Measurements from ENCODE around the gene RFK.
"Not testable (repeated sequence)": the region's sequence is repeated elsewhere in the genome, so short reads cannot be mapped to it uniquely, and the experiment has no call there.

Gene RFK

GRCh38 chr9:76374783-76375559 lies 19.3 kb downstream of the RFK start:
- no peaks in the 10 kb centered on the region for H3K27me3 Mint-ChIP-seq
- no peak overlapping the region for H3K27ac Mint-ChIP-seq (ENCODE audit: low read depth)
- DNase-seq (ENCODE audit: low spot score in 2 of 2) (no peak), ATAC-seq (replicated peaks; ENCODE audit: extremely low read depth, poor library complexity, severe bottlenecking) (no peak)
- H3K9me3 Mint-ChIP-seq, result no peaks in the 10 kb centered on the region
- H3K4me3 Mint-ChIP-seq, result no peak overlapping the region
- no peaks in the 10 kb centered on the region for H3K36me3 Mint-ChIP-seq (ENCODE audit: insufficient read depth)
- H3K4me1 Mint-ChIP-seq, result no peaks in the 10 kb centered on the region

- H3K4me3 Mint-ChIP-seq, result no peak overlapping the region
- no peaks in the 10 kb centered on the region for H3K9me3 Mint-ChIP-seq
- no peak overlapping the region for H3K27ac Mint-ChIP-seq (ENCODE audit: low read depth)
- DNase-seq (ENCODE audit: low spot score in 2 of 2) (no peak), ATAC-seq (replicated peaks; ENCODE audit: extremely low read depth, poor library complexity, severe bottlenecking) (no peak)
- H3K36me3 Mint-ChIP-seq (ENCODE audit: insufficient read depth), result no peaks in the 10 kb centered on the region
- no peaks in the 10 kb centered on the region for H3K4me1 Mint-ChIP-seq
- H3K27me3 Mint-ChIP-seq, result no peaks in the 10 kb centered on the region
Observed at GRCh38 chr9:76373784-76374474, 20.3 kb downstream of the RFK start.

GRCh38 chr9:76373173-76373783 lies 20.9 kb downstream of the RFK start:
- H3K9me3 Mint-ChIP-seq, result no peaks in the 10 kb centered on the region
- no peak overlapping the region for H3K27ac Mint-ChIP-seq (ENCODE audit: low read depth)
- H3K36me3 Mint-ChIP-seq (ENCODE audit: insufficient read depth), result no peaks in the 10 kb centered on the region
- DNase-seq (ENCODE audit: low spot score in 2 of 2) (no peak), ATAC-seq (replicated peaks; ENCODE audit: extremely low read depth, poor library complexity, severe bottlenecking) (no peak)
- no peaks in the 10 kb centered on the region for H3K4me1 Mint-ChIP-seq
- no peaks in the 10 kb centered on the region for H3K27me3 Mint-ChIP-seq
- H3K4me3 Mint-ChIP-seq, result no peak overlapping the region

GRCh38 chr9:76372336-76372735 lies 21.9 kb downstream of the RFK start:
- ATAC-seq (replicated peaks; ENCODE audit: extremely low read depth, poor library complexity, severe bottlenecking) (no peak), DNase-seq (ENCODE audit: low spot score in 2 of 2) (no peak)
- H3K9me3 Mint-ChIP-seq, result no peaks in the 10 kb centered on the region
- H3K27me3 Mint-ChIP-seq, result no peaks in the 10 kb centered on the region
- H3K4me1 Mint-ChIP-seq, result no peaks in the 10 kb centered on the region
- no peak overlapping the region for H3K4me3 Mint-ChIP-seq
- no peaks in the 10 kb centered on the region for H3K36me3 Mint-ChIP-seq (ENCODE audit: insufficient read depth)
- H3K27ac Mint-ChIP-seq (ENCODE audit: low read depth), result no peak overlapping the region

- DNase-seq (ENCODE audit: low spot score in 2 of 2), result no peak
Observed at GRCh38 chr9:76371901-76372300, 22.3 kb downstream of the RFK start.

GRCh38 chr9:76370396-76371023 lies 23.7 kb downstream of the RFK start:
- Mint-ChIP-seq H3K27me3 (no peaks in the 10 kb centered on the region), H3K4me1 (no peaks in the 10 kb centered on the region), H3K36me3 (ENCODE audit: insufficient read depth) (no peaks in the 10 kb centered on the region), H3K4me3 (no peak overlapping the region), H3K9me3 (no peaks in the 10 kb centered on the region), H3K27ac (ENCODE audit: low read depth) (no peak overlapping the region)
- DNase-seq (ENCODE audit: low spot score in 2 of 2), result no peak
- ATAC-seq (replicated peaks; ENCODE audit: extremely low read depth, poor library complexity, severe bottlenecking), result no peak

More at GRCh38 chr9:76371901-76372300, 22.3 kb downstream of the RFK start:
- no peak for ATAC-seq (replicated peaks; ENCODE audit: extremely low read depth, poor library complexity, severe bottlenecking)
- Mint-ChIP-seq H3K36me3 (ENCODE audit: insufficient read depth) (no peaks in the 10 kb centered on the region), H3K4me1 (no peaks in the 10 kb centered on the region), H3K4me3 (no peak overlapping the region), H3K27me3 (no peaks in the 10 kb centered on the region), H3K27ac (ENCODE audit: low read depth) (no peak overlapping the region), H3K9me3 (no peaks in the 10 kb centered on the region)

GRCh38 chr9:76369583-76369982 lies 24.6 kb downstream of the RFK start:
- ATAC-seq (replicated peaks; ENCODE audit: extremely low read depth, poor library complexity, severe bottlenecking), result no peak

GRCh38 chr9:76366275-76366674 lies 28.0 kb downstream of the RFK start:
- Mint-ChIP-seq H3K9me3 (no peaks in the 10 kb centered on the region), H3K4me3 (no peak overlapping the region), H3K4me1 (no peaks in the 10 kb centered on the region)

More at GRCh38 chr9:76369583-76369982, 24.6 kb downstream of the RFK start:
- Mint-ChIP-seq H3K4me1 (no peaks in the 10 kb centered on the region), H3K36me3 (ENCODE audit: insufficient read depth) (no peaks in the 10 kb centered on the region), H3K4me3 (no peak overlapping the region), H3K27me3 (peaks cover 7% of the 10 kb centered on the region), H3K9me3 (no peaks in the 10 kb centered on the region), H3K27ac (ENCODE audit: low read depth) (no peak overlapping the region)
- no peak for DNase-seq (ENCODE audit: low spot score in 2 of 2)

GRCh38 chr9:76365028-76365427 lies 29.2 kb downstream of the RFK start:
- ATAC-seq (replicated peaks; ENCODE audit: extremely low read depth, poor library complexity, severe bottlenecking), result no peak
- H3K36me3 Mint-ChIP-seq (ENCODE audit: insufficient read depth), result no peaks in the 10 kb centered on the region
- peaks cover 20% of the 10 kb centered on the region for H3K27me3 Mint-ChIP-seq
- no peaks in the 10 kb centered on the region for H3K9me3 Mint-ChIP-seq
- H3K4me1 Mint-ChIP-seq, result no peaks in the 10 kb centered on the region
- no peak overlapping the region for H3K4me3 Mint-ChIP-seq
- H3K27ac Mint-ChIP-seq (ENCODE audit: low read depth), result no peak overlapping the region
- DNase-seq (ENCODE audit: low spot score in 2 of 2), result no peak

More at GRCh38 chr9:76366275-76366674, 28.0 kb downstream of the RFK start:
- H3K36me3 Mint-ChIP-seq (ENCODE audit: insufficient read depth), result no peaks in the 10 kb centered on the region
- H3K27ac Mint-ChIP-seq (ENCODE audit: low read depth), result no peak overlapping the region
- ATAC-seq (replicated peaks; ENCODE audit: extremely low read depth, poor library complexity, severe bottlenecking), result no peak
- no peak for DNase-seq (ENCODE audit: low spot score in 2 of 2)
- peaks cover 20% of the 10 kb centered on the region for H3K27me3 Mint-ChIP-seq

GRCh38 chr9:76363032-76363395 lies 31.2 kb downstream of the RFK start:
- no peak overlapping the region for H3K27ac Mint-ChIP-seq (ENCODE audit: low read depth)
- H3K27me3 Mint-ChIP-seq, result peaks cover 20% of the 10 kb centered on the region
- no peaks in the 10 kb centered on the region for H3K36me3 Mint-ChIP-seq (ENCODE audit: insufficient read depth)
- ATAC-seq (replicated peaks; ENCODE audit: extremely low read depth, poor library complexity, severe bottlenecking), result no peak
- no peak for DNase-seq (ENCODE audit: low spot score in 2 of 2)
- H3K4me3 Mint-ChIP-seq, result no peak overlapping the region
- no peaks in the 10 kb centered on the region for H3K4me1 Mint-ChIP-seq
- H3K9me3 Mint-ChIP-seq, result no peaks in the 10 kb centered on the region

- not testable (repeated sequence) for H3K4me1 Mint-ChIP-seq; H3K9me3 Mint-ChIP-seq; DNase-seq (ENCODE audit: low spot score in 2 of 2); H3K4me3 Mint-ChIP-seq; H3K27ac Mint-ChIP-seq (ENCODE audit: low read depth); ATAC-seq (replicated peaks; ENCODE audit: extremely low read depth, poor library complexity, severe bottlenecking); H3K36me3 Mint-ChIP-seq (ENCODE audit: insufficient read depth)
- peaks cover 20% of the 10 kb centered on the region for H3K27me3 Mint-ChIP-seq
Observed at GRCh38 chr9:76362332-76363031, 31.7 kb downstream of the RFK start.

GRCh38 chr9:76359766-76360165 lies 34.5 kb downstream of the RFK start:
- no peaks in the 10 kb centered on the region for H3K9me3 Mint-ChIP-seq
- DNase-seq (ENCODE audit: low spot score in 2 of 2) (no peak), ATAC-seq (replicated peaks; ENCODE audit: extremely low read depth, poor library complexity, severe bottlenecking) (no peak)
- peaks cover 23% of the 10 kb centered on the region for H3K27me3 Mint-ChIP-seq
- H3K36me3 Mint-ChIP-seq (ENCODE audit: insufficient read depth), result no peaks in the 10 kb centered on the region
- no peak overlapping the region for H3K27ac Mint-ChIP-seq (ENCODE audit: low read depth)
- no peak overlapping the region for H3K4me3 Mint-ChIP-seq
- no peaks in the 10 kb centered on the region for H3K4me1 Mint-ChIP-seq
